ENCODE data around the gene ENHO.

GRCh38 chr9:34550016-34550680 is 27.4 kb upstream of the ENHO start:
- no peak for TF ChIP-seq CTCF (IDR thresholded peaks at IDR 0.05)
- no peak for TF ChIP-seq POLR2A (IDR thresholded peaks at IDR 0.05)

All from suprapubic skin (tissue), 3 donors.